IMR-90 (cell line): Measurements from ENCODE around the gene IRX1. TPM values are rescaled to one million over a fixed set of nuclear protein-coding genes. Genes with fewer than 3 reads are reported as not detected.
A peak's percentile ranks its signal among the peaks of the same experiment; 100 is the strongest.

Experiments used
- ATAC-seq: fragments of 200-7000 bp; cut with Tn5 transposase; 2 replicates; pipeline ENCODE4 v1.9.1; 2020; ENCODE audit warnings: low read depth, mild to moderate bottlenecking, moderate library complexity
- BruUV-seq: library from RNA; stranded (reverse); fragments of 400-500 nt; replicated peaks from 2 replicates; lab custom pipeline; 2021; lab: Mats Ljungman, UMichigan
- CTCF ChIA-PET: fragments of 300-600 bp; formaldehyde crosslinking; extraction: SDS; loops from one replicate; lab custom pipeline; 2021; ENCODE audit warnings: antibody characterized with exemption; lab: Yijun Ruan, JAX
- POLR2A ChIA-PET: fragments of 300-600 bp; sonication (Branson Sonifier 250); formaldehyde crosslinking; loops from one replicate; lab custom pipeline; 2022; ENCODE audit warnings: antibody characterized with exemption; ENCODE audit not compliant: unreplicated experiment; lab: Charles Lee
- DNase-seq: peaks from one replicate; pipeline ENCODE4 v3.0.0; 2013
- H2AFZ ChIP-seq: replicated peaks from 2 replicates; pipeline ENCODE3; 2013; ENCODE audit warnings: low read length, mild to moderate bottlenecking; ENCODE audit not compliant: poor library complexity
- H2AK5ac ChIP-seq: 2 replicates; pipeline ENCODE4 v1.6.1; 2013; ENCODE audit warnings: low read depth, low read length, inconsistent platforms
- H2AK9ac ChIP-seq: replicated peaks from 2 replicates; pipeline ENCODE3; 2013; ENCODE audit warnings: mild to moderate bottlenecking, low read depth, low read length, moderate library complexity; ENCODE audit not compliant: poor library complexity
- H2BK120ac ChIP-seq: 2 replicates; pipeline ENCODE4 v1.6.1; 2013; ENCODE audit warnings: low read depth, low read length, inconsistent platforms
- H2BK15ac ChIP-seq: 3 replicates; pipeline ENCODE4 v1.6.1; 2013; ENCODE audit warnings: low read depth, low read length, inconsistent platforms
- H2BK20ac ChIP-seq: 2 replicates; pipeline ENCODE4 v1.6.1; 2013; ENCODE audit warnings: low read depth, mild to moderate bottlenecking, inconsistent platforms, low read length, moderate library complexity
- H2BK5ac ChIP-seq: 2 replicates; pipeline ENCODE4 v1.6.1; 2013; ENCODE audit warnings: mild to moderate bottlenecking, low read depth, low read length, inconsistent platforms; ENCODE audit not compliant: poor library complexity, severe bottlenecking
- H3K14ac ChIP-seq: replicated peaks from 2 replicates; pipeline ENCODE4 v1.6.1; 2013; ENCODE audit warnings: low read depth, low read length, inconsistent platforms
- H3K18ac ChIP-seq: 2 replicates; pipeline ENCODE4 v1.6.1; 2013; ENCODE audit warnings: low read depth, low read length, control low read depth
- H3K23ac ChIP-seq: 2 replicates; pipeline ENCODE4 v1.6.1; 2013; ENCODE audit warnings: low read depth, low read length, inconsistent platforms
- H3K27ac ChIP-seq: 2 replicates; pipeline ENCODE4 v1.5.1; 2013; ENCODE audit warnings: mild to moderate bottlenecking, control low read depth, low read length; ENCODE audit not compliant: insufficient read depth
- H3K27me3 ChIP-seq: 2 replicates; pipeline ENCODE4 v1.6.1; 2013; ENCODE audit warnings: low read length; ENCODE audit not compliant: control insufficient read depth, insufficient read depth
- H3K36me3 ChIP-seq: 2 replicates; pipeline ENCODE4 v1.6.1; 2013; ENCODE audit warnings: low read length, mixed read lengths; ENCODE audit not compliant: control insufficient read depth, insufficient read depth
- H3K4ac ChIP-seq: 2 replicates; pipeline ENCODE4 v1.6.1; 2013; ENCODE audit warnings: low read depth, low read length, inconsistent platforms
- H3K4me1 ChIP-seq: 2 replicates; pipeline ENCODE4 v1.6.1; 2013; ENCODE audit warnings: low read length, mixed read lengths; ENCODE audit not compliant: control insufficient read depth, insufficient read depth
- H3K4me2 ChIP-seq: 2 replicates; pipeline ENCODE4 v1.6.1; 2013; ENCODE audit warnings: low read depth, mild to moderate bottlenecking, control low read depth, low read length, moderate library complexity
- H3K4me3 ChIP-seq: 2 replicates; pipeline ENCODE4 v1.5.1; 2013; ENCODE audit warnings: low read depth, mild to moderate bottlenecking, control low read depth, low read length, moderate library complexity; ENCODE audit not compliant: insufficient read depth
- H3K56ac ChIP-seq: 2 replicates; pipeline ENCODE4 v1.6.1; 2013; ENCODE audit warnings: low read length, inconsistent platforms; ENCODE audit not compliant: insufficient read depth; ENCODE audit errors: extremely low read depth
- H3K79me1 ChIP-seq, 2 experiments: 2 replicates each; pipeline ENCODE4 v1.6.1; 2013; ENCODE audit warnings: low read length in 2 of 2, inconsistent platforms in 1 of 2, low read depth in 1 of 2
- H3K9ac ChIP-seq: 2 replicates; pipeline ENCODE4 v1.6.1; 2013; ENCODE audit warnings: low read depth, low read length, control low read depth
- H3K9me1 ChIP-seq: 2 replicates; pipeline ENCODE4 v1.6.1; 2013; ENCODE audit warnings: low read length, inconsistent platforms; ENCODE audit not compliant: insufficient read depth
- H3K9me3 ChIP-seq: 2 replicates; pipeline ENCODE4 v1.6.1; 2013; ENCODE audit warnings: low read length; ENCODE audit not compliant: control insufficient read depth, insufficient read depth
- H4K20me1 ChIP-seq: 2 replicates; pipeline ENCODE4 v1.6.1; 2013; ENCODE audit warnings: low read length, inconsistent platforms; ENCODE audit not compliant: insufficient read depth
- H4K5ac ChIP-seq: 2 replicates; pipeline ENCODE4 v1.6.1; 2013; ENCODE audit warnings: mild to moderate bottlenecking, low read depth, low read length, control low read depth
- H4K8ac ChIP-seq, 2 experiments: 2 replicates each; pipeline ENCODE4 v1.6.1; 2013; ENCODE audit warnings: low read depth in 2 of 2, low read length in 2 of 2, control low read depth in 1 of 2, inconsistent platforms in 1 of 2
- H4K91ac ChIP-seq: 2 replicates; pipeline ENCODE4 v1.6.1; 2013; ENCODE audit warnings: low read depth, low read length, inconsistent platforms; ENCODE audit not compliant: insufficient read depth
- CEBPB ChIP-seq: IDR thresholded peaks from 2 replicates; pipeline ENCODE4 v1.6.1; 2012; ENCODE audit warnings: low read depth, low read length, improper control_type of control experiment
- CHD1 ChIP-seq: IDR thresholded peaks from 2 replicates; pipeline ENCODE4 v1.6.1; 2012; ENCODE audit warnings: low read depth, low read length, improper control_type of control experiment
- MAFK ChIP-seq: IDR thresholded peaks from 2 replicates; pipeline ENCODE4 v1.6.1; 2012; ENCODE audit warnings: low read depth, low read length, improper control_type of control experiment
- MAZ ChIP-seq: IDR thresholded peaks from 2 replicates; pipeline ENCODE4 v1.6.1; 2012; ENCODE audit warnings: low read depth, mild to moderate bottlenecking, low read length, improper control_type of control experiment, moderate library complexity, borderline replicate concordance
- NFE2L2 ChIP-seq: fragments of 150-350 bp; IDR thresholded peaks from 2 replicates; pipeline ENCODE4 v1.6.1; 2016; ENCODE audit warnings: low read depth, mild to moderate bottlenecking, low read length
- RFX5 ChIP-seq: IDR thresholded peaks from 2 replicates; pipeline ENCODE4 v1.8.0; 2012; ENCODE audit warnings: low read depth, mild to moderate bottlenecking, low read length, moderate library complexity
- WGBS, 2 experiments: methylation state at CpG; one replicate each; pipeline versions ENCODE4 v1.1.5 to v1.1.7; 2013; ENCODE audit warnings: missing lambda C conversion rate in 2 of 2; ENCODE audit not compliant: insufficient read length in 1 of 2; ENCODE audit errors: extremely low coverage in 2 of 2; 5-methylcytosine and 5-hydroxymethylcytosine counted together
- dilution Hi-C: fragments of 300-500 bp; cut with HindIII; formaldehyde crosslinking; loops from one replicate; pipeline ENCODE4 v1.14.3; 2018; ENCODE audit warnings: low sequenced_read_pairs; ENCODE audit not compliant: unreplicated experiment
- in situ Hi-C: fragments of 300-500 bp; cut with MboI; formaldehyde crosslinking; loops from 3 replicates; pipeline ENCODE4 v1.14.3; 2019; ENCODE audit warnings: low sequenced_read_pairs, inconsistent platforms, mixed read lengths
- intact Hi-C: fragments of 100-400 bp; cut with micrococcal nuclease; formaldehyde crosslinking; loops from 2 replicates; pipeline ENCODE4 v1.10.0; 2022
- polyA plus RNA-seq, 3 experiments: library from polyadenylated mRNA; depleted of rRNA; stranded (reverse); fragments of >200 nt; gene quantifications; 2 replicates each; pipeline ENCODE4 v1.2.3, GENCODE V29; 2012; ENCODE audit warnings: low replicate concordance in 1 of 3
- total RNA-seq: library from RNA; depleted of rRNA; stranded (reverse); fragments of >200 nt; gene quantifications from 2 replicates; pipeline ENCODE4 v1.2.3, GENCODE V29; 2012
- TF ChIP-seq, protein P1 (sequence below): conservative IDR thresholded peaks from 2 replicates; pipeline ENCODE4 v1.5.1; 2012; ENCODE audit warnings: mild to moderate bottlenecking, low read depth, low read length, improper control_type of control experiment
- TF ChIP-seq, protein P2 (sequence below): fragments of 150-350 bp; IDR thresholded peaks from 2 replicates; pipeline ENCODE4 v1.6.1; 2016; ENCODE audit warnings: low read depth, mild to moderate bottlenecking, low read length, moderate library complexity, borderline replicate concordance

The IRX1 gene
- total and polyA plus RNA-seq, 2 of the 4 experiments (the other 2 are of a cell fraction), result not detected

DNA sequence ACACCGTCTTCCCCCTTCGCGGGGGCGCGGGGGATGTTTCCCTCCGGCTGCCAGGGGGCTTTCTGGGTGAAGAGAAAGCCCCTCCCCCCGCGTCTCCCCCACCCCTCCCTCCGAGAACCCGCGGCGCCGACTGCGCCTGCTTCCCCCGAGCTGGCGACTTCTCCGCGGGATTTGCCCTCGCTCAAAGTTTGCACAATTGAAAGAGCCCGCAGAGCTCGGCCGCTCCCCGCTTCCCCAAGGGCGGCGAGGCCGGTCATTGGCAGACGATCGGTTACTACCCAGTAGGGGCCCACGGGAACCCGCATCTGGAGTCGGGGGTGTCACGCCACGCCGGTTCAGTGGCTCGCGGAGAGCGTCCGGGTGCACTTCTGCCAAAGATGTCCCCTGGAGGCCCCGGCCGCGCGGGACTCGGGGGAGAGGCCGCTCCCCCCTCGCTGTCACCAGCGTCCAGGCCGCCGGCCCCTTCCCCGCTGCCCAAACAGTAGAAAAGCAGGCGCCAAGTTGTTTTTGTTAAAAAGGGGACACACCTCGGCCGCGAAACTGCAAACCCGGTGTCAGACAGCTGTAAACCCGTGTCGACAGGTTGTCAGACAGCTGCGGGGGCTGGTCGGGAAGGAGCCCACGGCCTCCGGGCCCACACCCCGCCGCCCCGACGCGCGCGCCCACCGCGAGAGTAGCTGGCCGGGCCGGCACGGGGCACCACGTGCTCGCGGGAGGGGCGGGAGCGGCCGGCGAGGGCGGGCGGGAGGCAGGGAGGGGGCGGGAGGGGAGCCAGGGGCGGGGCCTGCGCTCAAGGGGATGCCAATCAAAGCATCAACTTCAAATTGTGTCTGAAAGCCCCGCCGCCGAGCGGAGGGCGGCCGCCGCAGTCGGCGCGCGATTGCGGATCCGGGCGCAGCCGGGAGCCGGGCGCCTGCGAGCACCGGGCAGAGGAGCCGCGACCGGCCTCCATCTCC is at the start of gene IRX1 (continued):
- TF ChIP-seq CHD1 (no peak), CEBPB (no peak)

DNA sequence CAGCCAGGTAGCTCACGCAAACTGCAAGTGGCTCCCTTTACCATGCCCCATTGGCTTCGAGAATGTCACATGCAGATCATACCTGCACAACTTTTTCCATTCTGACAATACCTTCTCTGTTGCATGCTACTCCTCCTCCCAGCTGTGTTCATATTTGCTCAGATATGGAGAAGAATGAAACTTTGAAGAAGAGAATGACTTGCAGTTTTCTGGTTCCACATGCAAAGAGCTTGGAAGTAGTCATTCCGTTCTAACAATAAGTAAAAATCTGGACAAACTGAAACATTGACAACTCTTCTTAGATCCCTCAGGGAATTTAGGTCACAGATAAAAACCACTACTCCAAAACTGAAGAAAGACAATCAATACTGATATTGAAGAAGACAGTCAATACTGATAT is 49.6 kb upstream of the IRX1 start:
- no TSS peak for BruUV-seq
- no peak overlapping the region for H3K18ac ChIP-seq
- no peaks in the 10 kb centered on the region for H3K4me1 ChIP-seq
- dilution Hi-C loops, result no loop called here
- no peaks in the 10 kb centered on the region for H3K79me1 ChIP-seq
- TF ChIP-seq NFE2L2 (peak; percentile 70), RFX5 (no peak), MAFK (no peak), MAZ (no peak)
- TF ChIP-seq, protein P1, sequence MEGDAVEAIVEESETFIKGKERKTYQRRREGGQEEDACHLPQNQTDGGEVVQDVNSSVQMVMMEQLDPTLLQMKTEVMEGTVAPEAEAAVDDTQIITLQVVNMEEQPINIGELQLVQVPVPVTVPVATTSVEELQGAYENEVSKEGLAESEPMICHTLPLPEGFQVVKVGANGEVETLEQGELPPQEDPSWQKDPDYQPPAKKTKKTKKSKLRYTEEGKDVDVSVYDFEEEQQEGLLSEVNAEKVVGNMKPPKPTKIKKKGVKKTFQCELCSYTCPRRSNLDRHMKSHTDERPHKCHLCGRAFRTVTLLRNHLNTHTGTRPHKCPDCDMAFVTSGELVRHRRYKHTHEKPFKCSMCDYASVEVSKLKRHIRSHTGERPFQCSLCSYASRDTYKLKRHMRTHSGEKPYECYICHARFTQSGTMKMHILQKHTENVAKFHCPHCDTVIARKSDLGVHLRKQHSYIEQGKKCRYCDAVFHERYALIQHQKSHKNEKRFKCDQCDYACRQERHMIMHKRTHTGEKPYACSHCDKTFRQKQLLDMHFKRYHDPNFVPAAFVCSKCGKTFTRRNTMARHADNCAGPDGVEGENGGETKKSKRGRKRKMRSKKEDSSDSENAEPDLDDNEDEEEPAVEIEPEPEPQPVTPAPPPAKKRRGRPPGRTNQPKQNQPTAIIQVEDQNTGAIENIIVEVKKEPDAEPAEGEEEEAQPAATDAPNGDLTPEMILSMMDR, result no peak
- TF ChIP-seq, protein P2, sequence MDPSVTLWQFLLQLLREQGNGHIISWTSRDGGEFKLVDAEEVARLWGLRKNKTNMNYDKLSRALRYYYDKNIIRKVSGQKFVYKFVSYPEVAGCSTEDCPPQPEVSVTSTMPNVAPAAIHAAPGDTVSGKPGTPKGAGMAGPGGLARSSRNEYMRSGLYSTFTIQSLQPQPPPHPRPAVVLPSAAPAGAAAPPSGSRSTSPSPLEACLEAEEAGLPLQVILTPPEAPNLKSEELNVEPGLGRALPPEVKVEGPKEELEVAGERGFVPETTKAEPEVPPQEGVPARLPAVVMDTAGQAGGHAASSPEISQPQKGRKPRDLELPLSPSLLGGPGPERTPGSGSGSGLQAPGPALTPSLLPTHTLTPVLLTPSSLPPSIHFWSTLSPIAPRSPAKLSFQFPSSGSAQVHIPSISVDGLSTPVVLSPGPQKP, result no peak
- no peaks in the 10 kb centered on the region for H4K20me1 ChIP-seq
- H2BK15ac ChIP-seq, result no peak overlapping the region
- H3K4me2 ChIP-seq, result no peak overlapping the region
- ChIA-PET CTCF (no interaction called here), POLR2A (no interaction called here)
- H3K27ac ChIP-seq, result no peak overlapping the region
- no peaks in the 10 kb centered on the region for H3K36me3 ChIP-seq
- H2AFZ ChIP-seq, result no peak overlapping the region
- ATAC-seq (no peak), DNase-seq (no peak)
- H2AK5ac ChIP-seq, result no peak overlapping the region
- H3K27me3 ChIP-seq, result no peaks in the 10 kb centered on the region
- H4K8ac ChIP-seq, result no peak overlapping the region
- H3K4me3 ChIP-seq, result no peak overlapping the region
- no peaks in the 10 kb centered on the region for H3K9me1 ChIP-seq
- H2BK20ac ChIP-seq, result no peak overlapping the region
- 40% methylated on average over 1 of the region's 3 CpGs; no CpG with 5 or more reads in 1 of the 2 experiments for WGBS, 2 experiments
- H4K91ac ChIP-seq, result no peak overlapping the region
- H2AK9ac ChIP-seq, result no peak overlapping the region
- no peak overlapping the region for H3K14ac ChIP-seq
- H2BK5ac ChIP-seq, result no peak overlapping the region
- H2BK120ac ChIP-seq, result no peak overlapping the region
- H3K23ac ChIP-seq, result no peak overlapping the region
- H3K9me3 ChIP-seq, result peaks cover 21% of the 10 kb centered on the region
- H3K4ac ChIP-seq, result no peak overlapping the region
- in situ Hi-C loops, result no loop called here
- intact Hi-C loops, result no loop called here
- no peak overlapping the region for H3K9ac ChIP-seq
- H4K5ac ChIP-seq, result no peak overlapping the region
- H3K56ac ChIP-seq, result no peak overlapping the region
